ENCODE data around the gene KIAA0319L.

DNA sequence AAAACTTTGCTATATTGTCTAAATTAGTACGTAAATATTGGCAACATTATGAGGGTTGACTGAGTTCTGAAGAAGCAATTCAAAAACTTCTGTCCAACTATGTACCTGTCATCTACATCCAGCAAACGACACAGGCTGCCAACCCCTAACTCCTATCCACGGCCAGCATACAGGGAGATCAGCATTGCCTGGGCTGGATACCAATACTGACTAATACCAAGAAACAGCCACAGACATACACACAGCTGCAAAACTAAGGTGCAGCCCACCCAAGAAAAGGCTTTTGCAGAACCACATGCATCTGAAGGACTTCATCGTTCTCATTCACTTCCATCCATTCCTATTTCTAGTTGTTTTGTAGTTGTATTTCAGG is 2.0 kb downstream of the KIAA0319L start:
- TF ChIP-seq, protein P1, sequence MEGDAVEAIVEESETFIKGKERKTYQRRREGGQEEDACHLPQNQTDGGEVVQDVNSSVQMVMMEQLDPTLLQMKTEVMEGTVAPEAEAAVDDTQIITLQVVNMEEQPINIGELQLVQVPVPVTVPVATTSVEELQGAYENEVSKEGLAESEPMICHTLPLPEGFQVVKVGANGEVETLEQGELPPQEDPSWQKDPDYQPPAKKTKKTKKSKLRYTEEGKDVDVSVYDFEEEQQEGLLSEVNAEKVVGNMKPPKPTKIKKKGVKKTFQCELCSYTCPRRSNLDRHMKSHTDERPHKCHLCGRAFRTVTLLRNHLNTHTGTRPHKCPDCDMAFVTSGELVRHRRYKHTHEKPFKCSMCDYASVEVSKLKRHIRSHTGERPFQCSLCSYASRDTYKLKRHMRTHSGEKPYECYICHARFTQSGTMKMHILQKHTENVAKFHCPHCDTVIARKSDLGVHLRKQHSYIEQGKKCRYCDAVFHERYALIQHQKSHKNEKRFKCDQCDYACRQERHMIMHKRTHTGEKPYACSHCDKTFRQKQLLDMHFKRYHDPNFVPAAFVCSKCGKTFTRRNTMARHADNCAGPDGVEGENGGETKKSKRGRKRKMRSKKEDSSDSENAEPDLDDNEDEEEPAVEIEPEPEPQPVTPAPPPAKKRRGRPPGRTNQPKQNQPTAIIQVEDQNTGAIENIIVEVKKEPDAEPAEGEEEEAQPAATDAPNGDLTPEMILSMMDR (conservative IDR thresholded peaks at IDR 0.05), result no peak
- no peak for TF ChIP-seq ZFX (IDR thresholded peaks at IDR 0.05)
